ENCODE results near the gene ICA1.
"Not testable (repeated sequence)": the region's sequence is repeated elsewhere in the genome, so short reads cannot be mapped to it uniquely, and the experiment has no call there.

ICA1 gene

DNA sequence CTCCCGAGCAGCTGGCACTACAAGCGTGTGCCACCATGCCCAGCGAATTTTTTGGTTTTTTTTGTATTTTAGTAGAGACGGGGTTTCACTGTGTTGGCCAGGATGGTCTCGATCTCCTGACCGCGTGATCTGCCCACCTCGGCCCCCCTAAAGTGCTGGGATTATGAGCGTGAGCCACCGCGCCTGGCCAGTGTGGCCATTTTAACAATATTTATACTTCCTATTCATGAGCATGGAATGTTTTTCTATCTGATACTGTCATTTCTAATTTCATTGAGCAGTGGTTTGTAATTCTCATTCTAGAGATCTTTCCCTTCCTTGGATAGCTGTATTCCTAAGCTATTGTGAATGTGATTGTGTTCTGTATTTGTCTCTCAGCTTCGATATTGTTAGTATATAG is 197.1 kb downstream of the ICA1 start:
- no peak overlapping the region for H3K4me3 ChIP-seq (ENCODE audit: low read length)
- TF ChIP-seq, protein P1, sequence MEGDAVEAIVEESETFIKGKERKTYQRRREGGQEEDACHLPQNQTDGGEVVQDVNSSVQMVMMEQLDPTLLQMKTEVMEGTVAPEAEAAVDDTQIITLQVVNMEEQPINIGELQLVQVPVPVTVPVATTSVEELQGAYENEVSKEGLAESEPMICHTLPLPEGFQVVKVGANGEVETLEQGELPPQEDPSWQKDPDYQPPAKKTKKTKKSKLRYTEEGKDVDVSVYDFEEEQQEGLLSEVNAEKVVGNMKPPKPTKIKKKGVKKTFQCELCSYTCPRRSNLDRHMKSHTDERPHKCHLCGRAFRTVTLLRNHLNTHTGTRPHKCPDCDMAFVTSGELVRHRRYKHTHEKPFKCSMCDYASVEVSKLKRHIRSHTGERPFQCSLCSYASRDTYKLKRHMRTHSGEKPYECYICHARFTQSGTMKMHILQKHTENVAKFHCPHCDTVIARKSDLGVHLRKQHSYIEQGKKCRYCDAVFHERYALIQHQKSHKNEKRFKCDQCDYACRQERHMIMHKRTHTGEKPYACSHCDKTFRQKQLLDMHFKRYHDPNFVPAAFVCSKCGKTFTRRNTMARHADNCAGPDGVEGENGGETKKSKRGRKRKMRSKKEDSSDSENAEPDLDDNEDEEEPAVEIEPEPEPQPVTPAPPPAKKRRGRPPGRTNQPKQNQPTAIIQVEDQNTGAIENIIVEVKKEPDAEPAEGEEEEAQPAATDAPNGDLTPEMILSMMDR (conservative IDR thresholded peaks at IDR 0.05; ENCODE audit: low read depth, low read length), result no peak
- no peak for DNase-seq (ENCODE audit: low read depth)

DNA sequence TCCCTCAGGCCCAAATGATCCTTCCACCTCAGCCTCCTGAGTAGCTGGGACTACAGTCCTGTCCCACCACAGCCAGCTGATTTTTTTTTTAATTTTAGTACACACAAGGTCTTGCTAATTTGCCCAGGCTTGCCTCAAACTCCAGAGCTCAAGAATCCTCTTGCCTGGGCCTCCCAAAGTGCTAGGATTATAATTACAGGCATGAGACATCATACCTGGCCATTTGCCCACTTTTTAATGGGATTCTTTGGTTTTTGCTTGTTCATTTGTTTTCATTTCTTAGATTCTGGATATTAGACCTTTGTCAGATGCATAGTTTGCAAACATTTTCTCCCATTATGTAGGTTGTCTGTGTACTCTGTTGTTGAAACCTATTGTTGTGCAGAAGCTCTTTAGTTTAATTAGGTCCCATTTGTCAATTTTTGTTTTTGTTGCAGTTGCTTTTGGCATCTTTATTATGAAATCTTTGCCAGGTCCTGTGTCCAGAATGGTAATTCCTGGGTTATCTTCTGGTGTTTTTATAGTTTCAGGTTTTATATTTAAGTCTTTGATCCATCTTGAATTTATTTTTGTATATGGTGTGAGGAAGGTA is 198.2 kb downstream of the ICA1 start:
- TF ChIP-seq, protein P1 (conservative IDR thresholded peaks at IDR 0.05; ENCODE audit: low read depth, low read length), result no peak
- H3K4me3 ChIP-seq (ENCODE audit: low read length), result no peak overlapping the region
- no peak for DNase-seq (ENCODE audit: low read depth)

DNA sequence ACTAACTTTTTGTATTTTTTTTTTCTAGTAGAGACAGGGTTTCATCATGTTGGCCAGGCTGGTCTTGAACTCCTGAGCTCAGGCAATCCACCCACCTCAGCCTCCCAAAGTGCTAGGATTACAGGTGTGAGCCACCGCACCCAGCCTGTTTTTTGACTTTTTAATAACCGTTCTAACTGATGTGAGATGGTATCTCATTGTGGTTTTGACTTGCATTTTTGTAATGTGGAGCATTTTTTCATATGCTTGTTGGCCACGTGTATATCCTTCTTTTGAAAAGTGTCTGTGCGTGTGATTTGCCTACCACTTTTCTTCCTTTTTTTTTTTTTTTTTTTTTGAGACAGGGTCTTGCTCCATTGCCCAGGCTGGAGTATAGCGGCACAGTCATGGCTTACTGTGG is 198.7 kb downstream of the ICA1 start:
- H3K4me3 ChIP-seq (ENCODE audit: low read length); DNase-seq (ENCODE audit: low read depth): not testable (repeated sequence)
